Activated CD4-positive, alpha-beta T cell treated with anti-CD3 and anti-CD28 coated beads for 36 hours (primary cell): ENCODE data around the gene RPF1. TPM values are rescaled to one million over a fixed set of nuclear protein-coding genes. Genes with fewer than 3 reads are reported as not detected.

Experiments used
- ATAC-seq: fragments of 200-7000 bp; cut with Tn5 transposase; one replicate; pipeline ENCODE4 v1.10.0; 2021; ENCODE audit warnings: mild to moderate bottlenecking, moderate library complexity
- CTCF ChIA-PET: fragments of 350-600 bp; sonication (Branson Sonifier 250); formaldehyde crosslinking; loops from one replicate; lab custom pipeline; 2021; ENCODE audit warnings: antibody characterized with exemption; lab: Charles Lee
- POLR2A ChIA-PET: fragments of 350-600 bp; sonication (Branson Sonifier 250); formaldehyde crosslinking; loops from one replicate; lab custom pipeline; 2021; ENCODE audit warnings: antibody characterized with exemption, inconsistent platforms; lab: Charles Lee
- DNase-seq: peaks from one replicate; pipeline ENCODE4 v3.0.0-alpha.2; 2020
- H3K27ac Mint-ChIP-seq: one replicate; pipeline ENCODE4 v1.8.0; 2021; ENCODE audit warnings: mixed read lengths
- H3K27me3 Mint-ChIP-seq: one replicate; pipeline ENCODE4 v1.8.0; 2021; ENCODE audit warnings: mixed read lengths
- H3K36me3 Mint-ChIP-seq: one replicate; pipeline ENCODE4 v1.8.0; 2021; ENCODE audit warnings: low read depth, mixed read lengths
- H3K4me1 Mint-ChIP-seq: one replicate; pipeline ENCODE4 v1.8.0; 2021; ENCODE audit warnings: mixed read lengths
- H3K4me3 Mint-ChIP-seq: one replicate; pipeline ENCODE4 v1.8.0; 2021; ENCODE audit warnings: mild to moderate bottlenecking, moderate library complexity, mixed read lengths
- H3K9me3 Mint-ChIP-seq: one replicate; pipeline ENCODE4 v1.8.0; 2021; ENCODE audit warnings: low read depth, mixed read lengths
- intact Hi-C, 2 experiments: fragments of 100-400 bp; cut with DNase I in 1 of 2; cut with micrococcal nuclease in 1 of 2; formaldehyde crosslinking; loops; one replicate each; pipeline versions ENCODE4 v1.14.2 to v1.15.1; 2022 to 2024; cut with DNase I, micrococcal nuclease
- total RNA-seq, 2 experiments: library from RNA; stranded (reverse); gene quantifications; one replicate each; pipeline ENCODE4 v1.2.3, GENCODE V29; 2021

Gene RPF1
- total RNA-seq, 2 experiments from 2014 or later, result 59.1 to 70.2 TPM

DNA sequence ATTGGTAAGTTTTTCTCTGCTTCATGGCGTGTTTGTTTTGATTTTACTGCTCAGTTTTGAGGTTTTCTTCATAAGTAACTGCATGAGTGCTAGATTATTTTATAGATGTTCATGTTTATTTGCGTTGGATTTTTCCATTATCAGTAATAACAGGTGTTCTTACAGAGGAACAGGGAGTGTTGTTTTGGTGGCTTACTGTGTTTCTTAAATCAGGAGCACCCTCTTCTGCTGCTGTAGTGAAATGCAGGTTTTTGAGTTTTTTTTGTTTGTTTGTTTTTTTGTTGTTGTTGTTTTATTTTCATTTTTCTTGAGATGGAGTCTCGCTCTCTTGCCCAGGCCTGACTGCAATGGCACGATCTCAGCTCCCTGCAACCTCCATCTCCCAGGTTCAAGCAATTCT, 62.6 kb downstream of the RPF1 start:
- no peak for DNase-seq
- no peak overlapping the region for H3K27ac Mint-ChIP-seq
- ChIA-PET CTCF (interaction anchor here (1.5 kb wide), 1 partner anchor 61 kb away, joined by 8 read pairs; no protein-coding TSS in a partner anchor), POLR2A (no interaction called here)
- intact Hi-C loops, result no loop called here
- H3K9me3 Mint-ChIP-seq, result no peaks in the 10 kb centered on the region
- ATAC-seq, result no peak
- peaks cover 7% of the 10 kb centered on the region for H3K4me1 Mint-ChIP-seq
- H3K4me3 Mint-ChIP-seq, result no peak overlapping the region
- H3K27me3 Mint-ChIP-seq, result no peaks in the 10 kb centered on the region
- peaks cover 17% of the 10 kb centered on the region for H3K36me3 Mint-ChIP-seq

Other genes starting within 250 kb of the RPF1 start
- gene SAMD13, start 177.6 kb upstream of the RPF1 start, total RNA-seq, result 1 to 10 TPM; 1.0 to 1.2 TPM
- gene DNASE2B, start 80.8 kb upstream of the RPF1 start, total RNA-seq, result not detected
- gene SPATA1, start 27.1 kb downstream of the RPF1 start, total RNA-seq, result 1 to 10 TPM in 1 of 2 experiments, under 1 TPM in 1; 0.61 to 1.4 TPM
- 100 to 1,000 TPM; 124 to 159 TPM for gene GNG5, start 27.3 kb downstream of the RPF1 start, total RNA-seq
- gene CTBS, start 95.2 kb downstream of the RPF1 start, total RNA-seq, result 10 to 100 TPM; 13.5 to 17.3 TPM
- gene SSX2IP, start 211.2 kb downstream of the RPF1 start, total RNA-seq, result 10 to 100 TPM; 10.3 to 12.3 TPM